ENCODE measurements around the gene SLC24A5. TPM values are rescaled to one million over a fixed set of nuclear protein-coding genes. Genes with fewer than 3 reads are reported as not detected.

The SLC24A5 gene
- total RNA-seq, 4 donors from 2014 or later = not detected

DNA sequence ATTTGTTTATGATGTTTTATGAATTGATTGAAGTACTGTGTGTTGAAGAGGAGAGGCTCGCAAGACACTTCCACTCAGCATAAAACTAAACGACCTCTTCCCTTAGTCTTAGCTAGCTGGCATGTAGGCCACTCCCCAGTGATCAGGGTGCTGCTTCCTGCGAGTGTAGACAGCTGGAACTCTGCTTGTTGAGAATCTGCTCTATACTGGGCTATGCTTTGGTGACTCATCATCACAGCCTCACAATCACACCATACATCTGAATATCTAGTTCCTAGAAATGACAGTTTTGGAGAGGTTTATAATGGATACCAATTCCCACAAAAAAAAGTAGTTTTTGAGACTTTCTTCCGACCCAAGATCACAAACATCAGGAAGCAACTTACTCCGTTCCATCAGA, 1.5 kb upstream of the SLC24A5 start:
- no peaks in the 10 kb centered on the region for H3K36me3 ChIP-seq
- intact Hi-C loops (cut with DNase I) = no loop called here
- no peak overlapping the region for H3K27ac ChIP-seq
- no peaks in the 10 kb centered on the region for H3K27me3 ChIP-seq
- WGBS, 2 donors = 66 to 75% methylated on average over 5 of the region's 5 CpGs
- TF ChIP-seq, protein P1, sequence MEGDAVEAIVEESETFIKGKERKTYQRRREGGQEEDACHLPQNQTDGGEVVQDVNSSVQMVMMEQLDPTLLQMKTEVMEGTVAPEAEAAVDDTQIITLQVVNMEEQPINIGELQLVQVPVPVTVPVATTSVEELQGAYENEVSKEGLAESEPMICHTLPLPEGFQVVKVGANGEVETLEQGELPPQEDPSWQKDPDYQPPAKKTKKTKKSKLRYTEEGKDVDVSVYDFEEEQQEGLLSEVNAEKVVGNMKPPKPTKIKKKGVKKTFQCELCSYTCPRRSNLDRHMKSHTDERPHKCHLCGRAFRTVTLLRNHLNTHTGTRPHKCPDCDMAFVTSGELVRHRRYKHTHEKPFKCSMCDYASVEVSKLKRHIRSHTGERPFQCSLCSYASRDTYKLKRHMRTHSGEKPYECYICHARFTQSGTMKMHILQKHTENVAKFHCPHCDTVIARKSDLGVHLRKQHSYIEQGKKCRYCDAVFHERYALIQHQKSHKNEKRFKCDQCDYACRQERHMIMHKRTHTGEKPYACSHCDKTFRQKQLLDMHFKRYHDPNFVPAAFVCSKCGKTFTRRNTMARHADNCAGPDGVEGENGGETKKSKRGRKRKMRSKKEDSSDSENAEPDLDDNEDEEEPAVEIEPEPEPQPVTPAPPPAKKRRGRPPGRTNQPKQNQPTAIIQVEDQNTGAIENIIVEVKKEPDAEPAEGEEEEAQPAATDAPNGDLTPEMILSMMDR (IDR thresholded peaks at IDR 0.05) = no peak
- no peak for TF ChIP-seq POLR2A (IDR thresholded peaks at IDR 0.05)
- DNase-seq = no peak
- H3K4me1 ChIP-seq = no peaks in the 10 kb centered on the region
- no peaks in the 10 kb centered on the region for H3K9me3 ChIP-seq
- H3K4me3 ChIP-seq (replicated peaks in 1 of 3) = no peak overlapping the region

DNA sequence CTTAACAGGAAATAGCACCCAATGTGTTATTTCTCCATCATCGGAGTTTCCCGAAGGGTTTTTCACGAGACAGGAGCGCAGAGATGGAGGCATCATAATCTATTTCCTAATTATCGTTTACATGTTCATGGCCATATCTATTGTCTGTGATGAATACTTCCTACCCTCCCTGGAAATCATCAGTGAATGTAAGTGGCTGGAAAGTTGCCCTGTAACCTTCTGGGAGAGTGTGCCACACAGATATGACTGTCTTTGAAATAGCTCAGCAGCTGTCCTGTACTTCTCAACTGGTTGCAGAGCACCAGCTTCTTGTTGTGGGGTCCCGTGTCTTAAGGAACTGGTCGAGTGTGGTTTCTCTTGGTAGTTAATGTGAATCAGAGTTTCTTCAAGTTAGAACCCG, 1.1 kb downstream of the SLC24A5 start:
- WGBS, 2 donors = 87 to 88% methylated on average over 8 of the region's 8 CpGs
- no peak overlapping the region for H3K4me3 ChIP-seq (replicated peaks in 1 of 3)
- TF ChIP-seq, protein P1 (IDR thresholded peaks at IDR 0.05) = no peak
- TF ChIP-seq POLR2A (IDR thresholded peaks at IDR 0.05) = no peak
- no peaks in the 10 kb centered on the region for H3K9me3 ChIP-seq
- H3K36me3 ChIP-seq = no peaks in the 10 kb centered on the region
- intact Hi-C loops (cut with DNase I) = no loop called here
- DNase-seq = no peak
- no peak overlapping the region for H3K27ac ChIP-seq
- H3K4me1 ChIP-seq = no peaks in the 10 kb centered on the region
- H3K27me3 ChIP-seq = no peaks in the 10 kb centered on the region

DNA sequence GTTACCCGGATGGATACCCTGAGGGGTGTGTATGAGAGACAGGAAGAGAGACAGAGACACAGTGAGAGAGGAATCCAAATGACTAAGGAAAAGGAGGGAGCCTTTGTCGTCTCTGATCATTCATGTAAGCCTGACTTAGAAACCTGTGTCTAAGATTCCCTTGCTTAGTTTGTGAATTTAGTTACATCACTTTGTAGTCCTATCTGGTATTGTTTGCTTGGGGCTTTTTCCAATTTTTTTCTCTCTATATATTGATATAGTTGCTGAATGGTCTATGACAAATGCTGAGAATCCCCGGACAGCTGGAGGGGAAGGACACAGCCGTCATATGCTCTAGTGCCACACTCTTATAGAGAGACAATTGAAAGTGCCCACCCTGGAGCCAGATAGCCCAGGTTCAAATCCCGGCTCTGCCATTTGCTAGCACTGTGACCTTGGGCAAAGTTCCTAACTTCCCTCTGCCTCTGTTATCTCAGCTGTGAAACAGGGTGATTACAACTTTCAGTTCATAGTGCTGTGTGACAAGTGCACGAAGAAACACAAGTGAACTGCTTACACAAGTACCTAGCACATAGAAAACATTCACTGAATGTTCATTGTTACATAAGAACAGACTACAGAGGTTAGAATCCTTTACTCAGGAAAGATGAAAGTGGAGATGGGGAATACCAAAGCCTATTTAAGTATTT, 6.0 kb downstream of the SLC24A5 start:
- Histone ChIP-seq H3K27ac (no peak overlapping the region), H3K4me3 (replicated peaks in 1 of 3) (no peak overlapping the region), H3K27me3 (no peaks in the 10 kb centered on the region), H3K36me3 (no peaks in the 10 kb centered on the region), H3K9me3 (no peaks in the 10 kb centered on the region), H3K4me1 (no peaks in the 10 kb centered on the region)
- no peak for DNase-seq
- 81 to 87% methylated on average over 6 of the region's 6 CpGs for WGBS, 2 donors
- TF ChIP-seq POLR2A (IDR thresholded peaks at IDR 0.05) = no peak
- TF ChIP-seq, protein P1 (IDR thresholded peaks at IDR 0.05) = no peak
- intact Hi-C loops (cut with DNase I) = no loop called here

DNA sequence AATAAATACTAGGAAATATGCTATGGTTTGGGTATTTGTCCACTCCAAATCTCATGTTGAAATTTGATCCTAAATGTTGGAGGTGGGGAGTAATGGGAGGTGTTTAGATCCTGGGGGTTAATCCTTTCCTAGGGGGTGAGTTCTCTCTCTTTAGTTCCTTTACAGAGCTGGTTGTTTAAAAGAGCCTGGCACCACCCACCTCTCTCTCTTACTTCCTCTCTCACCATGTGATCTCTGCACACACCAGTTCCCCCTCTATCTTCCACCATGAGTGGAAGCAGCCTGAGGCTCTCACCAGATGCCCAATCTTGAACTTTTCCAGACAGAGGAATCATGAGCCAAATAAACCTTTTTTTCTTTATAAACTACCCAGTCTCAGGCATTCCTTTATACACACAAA, 10.5 kb downstream of the SLC24A5 start:
- H3K9me3 ChIP-seq = no peaks in the 10 kb centered on the region
- H3K4me3 ChIP-seq (replicated peaks in 1 of 3) = no peak overlapping the region
- TF ChIP-seq POLR2A (IDR thresholded peaks at IDR 0.05) = no peak
- TF ChIP-seq, protein P1 (IDR thresholded peaks at IDR 0.05) = no peak
- no peak for DNase-seq
- H3K4me1 ChIP-seq = no peaks in the 10 kb centered on the region
- no peaks in the 10 kb centered on the region for H3K27me3 ChIP-seq
- H3K27ac ChIP-seq = no peak overlapping the region
- intact Hi-C loops (cut with DNase I) = no loop called here
- H3K36me3 ChIP-seq = no peaks in the 10 kb centered on the region

DNA sequence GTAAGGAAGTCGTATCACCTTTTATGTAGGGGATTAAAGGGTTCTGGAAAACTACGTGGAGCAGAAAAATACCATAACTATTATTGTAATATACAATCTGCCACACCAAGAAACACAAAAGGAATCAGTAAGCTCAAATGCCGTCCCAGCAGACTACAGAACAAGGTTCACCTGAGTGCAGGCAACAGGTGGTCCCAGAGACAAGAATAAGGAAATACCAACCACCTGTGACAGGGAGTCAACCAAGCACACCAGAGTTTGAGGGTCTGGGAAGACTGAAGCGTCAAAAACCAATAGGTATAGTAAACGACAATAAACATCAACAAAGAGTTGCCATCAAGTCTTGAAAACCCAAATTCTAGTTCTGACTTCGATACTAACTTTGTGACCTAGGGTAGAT, 12.1 kb downstream of the SLC24A5 start:
- Histone ChIP-seq H3K4me3 (replicated peaks in 1 of 3) (no peak overlapping the region), H3K36me3 (no peaks in the 10 kb centered on the region), H3K4me1 (no peaks in the 10 kb centered on the region), H3K27me3 (no peaks in the 10 kb centered on the region), H3K9me3 (no peaks in the 10 kb centered on the region), H3K27ac (no peak overlapping the region)
- 92 to 94% methylated on average over 6 of the region's 6 CpGs for whole genome bisulfite sequencing, 2 donors
- TF ChIP-seq POLR2A (IDR thresholded peaks at IDR 0.05) = no peak
- TF ChIP-seq, protein P1 (IDR thresholded peaks at IDR 0.05) = no peak
- no peak for DNase-seq
- intact Hi-C loops (cut with DNase I) = no loop called here
